SW 1271 (cell line): Measurements from ENCODE around the gene IL10RB.

Experiments
- DNase-seq, 2 experiments: peaks; one replicate each; lab custom pipeline; 2025; lab: John Stamatoyannopoulos, UW

IL10RB gene

DNA sequence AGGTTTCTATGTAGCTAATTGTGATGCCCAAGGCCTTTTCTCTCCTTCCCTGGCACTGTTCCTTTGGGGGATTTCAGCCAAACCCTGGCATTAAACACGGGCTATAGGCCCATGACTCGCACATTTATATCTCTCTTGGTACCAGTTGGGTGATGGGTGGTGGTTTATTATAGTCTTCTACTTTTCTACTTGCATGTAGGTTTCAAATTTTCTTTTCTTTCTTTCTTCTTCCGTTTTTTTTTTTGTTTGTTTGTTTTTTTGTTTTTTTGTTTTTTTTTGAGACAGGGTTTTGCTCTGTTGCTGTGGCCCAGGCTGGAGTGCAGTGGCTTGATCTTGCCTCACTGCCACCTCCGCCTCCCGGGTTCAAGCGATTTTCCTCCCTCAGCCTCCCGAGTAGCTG, 1.1 kb downstream of the IL10RB start:
- DNase-seq: no peak

DNA sequence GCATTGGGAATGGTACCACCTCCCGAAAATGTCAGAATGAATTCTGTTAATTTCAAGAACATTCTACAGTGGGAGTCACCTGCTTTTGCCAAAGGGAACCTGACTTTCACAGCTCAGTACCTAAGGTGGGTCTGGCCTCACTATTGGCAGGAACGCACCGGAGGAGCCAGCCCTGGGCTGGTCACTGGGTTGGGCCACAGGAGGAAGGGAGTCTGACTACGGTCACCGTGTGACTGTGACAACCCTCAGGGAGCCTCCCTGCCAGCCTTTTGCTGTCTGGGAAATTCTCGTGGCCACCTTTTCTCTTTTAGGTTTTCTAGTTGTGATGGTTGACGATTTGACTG, 2.2 kb downstream of the IL10RB start:
- no peak for DNase-seq

DNA sequence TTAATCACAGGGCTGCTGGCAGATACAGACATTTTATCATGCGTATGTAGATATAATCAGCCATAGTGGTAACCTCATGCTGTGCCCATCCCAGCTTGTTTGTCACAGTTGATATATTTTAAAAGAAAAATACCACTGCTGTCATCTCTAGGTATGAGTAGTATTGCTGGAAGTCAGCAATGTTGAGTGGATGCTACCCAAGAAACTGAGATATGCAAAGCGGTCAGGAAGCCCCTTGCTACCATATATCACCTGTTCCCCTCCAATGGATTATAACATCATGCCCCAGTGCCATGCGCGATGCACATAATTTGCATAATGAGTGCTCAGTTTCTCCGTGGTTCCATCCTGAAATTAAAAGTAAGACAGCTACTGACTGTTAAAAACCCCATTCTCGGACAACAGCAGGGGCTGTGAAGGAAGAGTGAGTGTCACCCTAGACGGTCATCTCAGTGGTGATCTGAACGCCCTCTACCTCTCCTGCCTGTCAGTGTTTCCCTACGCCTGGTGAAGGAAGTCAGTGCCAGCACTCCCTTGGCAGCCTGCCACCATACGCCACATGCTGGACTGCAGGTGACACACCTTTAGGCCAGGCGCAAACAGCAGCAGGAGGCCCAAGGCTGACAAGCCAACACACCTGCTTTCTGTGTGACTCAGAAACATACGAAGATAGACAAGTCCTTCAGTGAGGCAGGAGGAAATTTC, 2.7 kb downstream of the IL10RB start:
- no peak for DNase-seq

DNA sequence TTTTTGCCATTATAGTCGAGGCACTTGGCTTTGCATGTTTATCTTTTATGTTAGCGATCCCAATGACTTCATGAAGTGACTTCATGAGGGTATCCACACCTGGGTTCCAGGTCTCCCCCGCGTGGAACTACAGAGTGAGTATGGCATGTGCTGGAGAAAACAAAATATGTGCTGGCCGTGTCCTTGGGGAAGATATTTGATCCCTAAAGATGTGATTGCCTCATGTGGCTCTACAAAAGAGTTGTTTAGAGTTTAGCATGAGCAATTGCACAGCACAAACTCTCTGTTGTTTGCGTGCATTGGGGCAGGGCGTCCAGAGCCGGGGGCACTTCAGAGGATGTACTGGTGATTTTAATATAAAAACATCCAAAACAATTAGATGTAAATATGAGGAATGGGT, 4.8 kb downstream of the IL10RB start:
- no peak for DNase-seq

DNA sequence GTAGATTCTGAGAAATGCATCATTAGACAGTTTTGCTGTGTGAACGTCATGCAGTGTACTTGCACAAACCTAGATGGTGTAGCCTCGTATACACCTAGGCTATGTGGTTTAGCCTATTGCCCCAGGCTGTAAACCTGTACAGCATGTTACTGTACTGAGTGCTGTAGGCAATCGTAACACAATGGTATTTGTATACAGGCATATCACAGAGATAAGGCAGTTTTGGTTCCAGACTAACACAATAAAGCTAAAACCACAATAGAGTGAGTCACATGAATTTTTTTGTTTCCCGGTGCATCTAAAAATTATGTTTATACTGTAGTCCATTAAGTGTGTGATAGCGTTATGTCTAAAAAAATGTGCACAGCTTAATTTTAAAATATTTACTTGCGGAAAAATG, 6.9 kb downstream of the IL10RB start:
- DNase-seq: no peak

DNA sequence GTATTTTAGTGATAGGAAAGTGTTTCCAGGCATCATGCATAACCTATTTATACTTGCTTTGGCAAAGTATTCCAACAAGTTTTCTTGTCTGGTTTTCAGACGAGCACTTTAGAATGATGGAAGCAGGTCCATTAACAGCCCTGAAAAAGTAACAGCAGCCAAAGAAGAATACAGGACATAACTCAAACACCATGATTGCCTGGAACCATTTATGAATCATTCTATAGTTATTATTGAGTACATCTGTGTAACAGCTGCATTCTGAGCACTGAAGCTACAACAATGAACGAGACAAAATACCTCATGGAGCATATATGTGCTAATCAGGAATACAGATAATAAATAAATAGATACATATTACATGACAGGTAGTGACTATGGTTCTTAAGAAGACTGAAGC, 12.6 kb downstream of the IL10RB start:
- DNase-seq: no peak

- no peak for DNase-seq
Measured at GRCh38 chr21:33279330-33279820, 13.2 kb downstream of the IL10RB start.

GRCh38 chr21:33281096-33281652, 15.0 kb downstream of the IL10RB start:
- DNase-seq: no peak

GRCh38 chr21:33283203-33283602, 17.0 kb downstream of the IL10RB start:
- DNase-seq: no peak

GRCh38 chr21:33286076-33286475, 19.9 kb downstream of the IL10RB start:
- DNase-seq: no peak

DNA sequence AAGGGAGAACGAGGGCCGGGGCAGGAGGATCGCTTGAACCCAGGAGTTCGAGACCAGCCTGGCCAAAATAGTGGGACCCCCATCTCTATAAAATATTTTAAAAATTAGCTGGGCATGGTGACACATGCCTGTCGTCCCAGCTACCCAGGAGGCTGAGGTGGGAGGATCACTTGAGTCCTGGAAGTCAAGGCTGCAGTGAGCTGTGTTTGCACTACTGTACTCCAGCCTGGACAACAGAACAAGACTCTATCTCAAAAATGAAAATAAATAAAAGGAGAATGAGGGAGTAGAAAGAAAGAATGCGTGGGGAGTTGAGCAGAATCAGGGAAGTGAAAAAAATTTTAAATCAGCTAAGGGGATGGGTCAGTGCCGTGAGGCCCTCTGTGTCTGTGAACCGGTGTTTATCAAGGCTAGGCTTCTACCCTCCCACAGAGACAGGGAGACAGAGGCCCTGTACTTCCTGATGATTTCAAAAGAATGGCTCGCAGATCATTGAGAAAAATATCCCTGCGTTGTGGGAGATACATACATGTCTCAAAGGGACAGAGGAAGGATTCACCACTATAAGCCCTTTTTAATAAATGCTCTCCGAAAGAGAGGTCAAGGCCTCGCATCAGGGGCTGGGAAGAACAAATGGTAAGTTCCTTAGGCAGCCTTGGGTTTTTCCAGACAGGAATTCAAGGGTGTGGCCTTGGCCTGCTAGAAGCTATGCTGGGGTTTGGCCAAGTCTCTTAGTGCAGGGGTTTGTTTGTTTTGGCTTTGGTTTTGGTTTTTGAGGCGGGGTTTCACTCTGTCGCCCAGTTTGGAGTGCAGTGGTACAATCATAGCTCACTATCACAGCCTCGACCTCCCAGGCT, 20.7 kb downstream of the IL10RB start:
- DNase-seq: no peak

DNA sequence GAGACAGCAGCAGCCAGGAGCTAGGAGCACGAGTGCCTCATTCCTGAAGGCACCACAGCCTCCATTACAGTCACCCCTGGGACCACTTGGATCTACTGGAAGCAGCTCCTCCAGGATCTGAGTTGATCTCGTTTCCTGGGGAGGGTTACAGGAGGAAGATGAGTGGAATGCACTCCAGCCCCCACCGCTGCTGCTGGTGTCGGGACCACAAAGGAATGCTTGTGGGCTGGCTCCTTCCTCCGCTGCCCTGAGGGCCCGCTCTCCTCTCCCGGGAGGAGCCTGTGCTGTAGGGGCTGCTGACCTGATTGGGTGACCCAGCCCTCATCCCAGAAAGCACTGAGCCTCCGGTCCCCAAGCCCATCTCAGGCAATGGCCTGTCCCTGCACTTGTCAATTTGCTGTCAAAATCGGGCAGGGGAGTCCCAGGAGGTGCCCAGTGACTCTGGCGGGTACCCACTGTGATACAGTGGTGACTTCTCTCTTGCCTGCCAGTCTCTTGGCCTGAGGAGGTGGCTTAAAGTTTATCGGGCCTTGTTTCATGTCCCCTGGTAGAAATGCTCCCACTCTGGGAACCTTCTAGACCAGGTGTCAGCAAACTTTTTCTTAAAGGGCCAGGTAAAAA, 23.1 kb downstream of the IL10RB start:
- no peak for DNase-seq

DNA sequence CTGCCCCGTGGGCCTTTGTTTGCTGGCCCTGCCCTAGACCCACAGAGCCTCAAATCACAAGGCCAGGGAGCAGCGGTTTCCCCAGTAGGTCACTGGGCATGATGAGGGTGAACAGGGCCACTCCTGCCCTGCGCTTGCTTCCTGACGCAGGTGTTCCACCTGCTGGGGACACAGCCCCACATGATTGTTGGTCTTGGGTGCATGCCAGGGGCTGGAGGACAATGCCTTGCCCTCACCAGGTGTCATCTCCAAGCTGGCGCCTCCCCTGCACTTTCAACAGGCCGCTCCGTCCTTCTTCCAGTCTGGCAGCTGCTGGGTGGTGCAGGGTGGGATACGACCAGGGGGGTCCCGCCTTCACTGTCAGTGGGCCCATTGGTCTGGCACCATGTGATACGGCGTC, 24.3 kb downstream of the IL10RB start:
- DNase-seq: no peak

DNA sequence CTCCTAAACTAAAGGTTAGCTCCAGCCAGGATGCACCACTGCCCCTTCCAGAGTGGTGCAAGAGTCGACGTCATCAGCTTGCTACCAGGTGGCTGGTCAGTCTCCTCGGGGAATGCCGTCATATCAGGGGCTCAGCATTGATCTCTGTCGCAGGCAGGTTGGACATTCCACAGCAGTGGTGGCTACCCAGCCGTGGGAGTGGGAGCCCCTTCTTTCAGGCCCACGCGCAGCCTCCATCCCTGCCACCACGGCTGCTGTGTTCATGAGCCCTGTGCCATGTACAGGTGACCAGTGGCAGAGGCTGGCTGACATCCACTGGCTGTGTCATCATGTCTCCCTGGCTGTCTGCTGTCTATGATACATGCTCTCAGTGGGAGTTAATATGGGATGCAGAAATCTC, 25.5 kb downstream of the IL10RB start:
- no peak for DNase-seq

DNA sequence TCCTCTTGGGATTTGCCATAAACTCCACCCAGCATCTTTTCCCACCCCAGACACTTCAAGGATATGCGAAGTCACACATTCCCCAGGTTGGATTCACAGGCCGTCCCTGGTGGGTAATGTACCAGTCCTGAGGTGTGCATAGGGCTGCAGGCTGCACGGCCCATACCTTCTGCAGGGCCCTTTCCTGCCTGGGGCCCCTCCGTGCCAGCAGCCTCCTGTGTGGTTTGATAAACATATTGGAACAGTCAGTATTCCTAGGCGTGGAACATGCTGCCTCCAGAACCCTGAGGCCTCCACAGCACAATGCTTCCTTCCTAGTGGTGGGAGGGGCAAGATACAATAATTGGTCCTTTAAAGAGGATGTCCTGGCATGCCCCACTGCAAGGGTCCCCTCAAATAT, 26.6 kb downstream of the IL10RB start:
- no peak for DNase-seq

- no peak for DNase-seq
Measured at GRCh38 chr21:33293136-33293535, 27.0 kb downstream of the IL10RB start.

- DNase-seq: no peak
Measured at GRCh38 chr21:33293811-33294216, 27.6 kb downstream of the IL10RB start.

- no peak for DNase-seq
Measured at GRCh38 chr21:33296156-33296555, 30.0 kb downstream of the IL10RB start.

DNA sequence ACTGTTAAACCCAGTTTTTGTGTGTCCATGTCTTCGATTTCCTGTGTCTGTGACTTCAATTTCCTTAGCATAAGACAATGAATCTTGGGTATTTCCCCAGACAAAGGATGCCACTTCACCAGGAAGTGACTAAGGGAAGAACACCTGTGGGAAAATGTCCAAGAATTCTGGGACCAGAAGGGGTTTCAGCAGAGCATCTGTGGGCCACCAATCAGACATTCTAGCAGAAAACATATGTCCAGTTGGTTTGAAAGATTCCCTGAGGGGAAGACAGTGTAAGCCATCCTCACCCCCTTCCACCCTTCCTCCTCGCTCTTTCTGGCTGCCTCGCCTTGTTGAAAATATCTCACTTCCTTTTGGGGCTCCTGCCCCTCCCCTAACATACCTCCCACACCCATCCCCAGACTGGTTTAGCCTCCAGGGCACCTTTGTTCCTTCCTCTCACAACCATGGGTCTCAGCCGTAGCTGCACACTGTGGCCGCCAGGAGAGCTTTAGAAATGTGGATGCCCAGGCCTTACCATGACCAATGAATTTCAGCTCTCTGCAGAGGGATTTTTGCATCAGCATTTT, 33.1 kb downstream of the IL10RB start:
- no peak for DNase-seq

GRCh38 chr21:33300701-33301631, 34.8 kb downstream of the IL10RB start:
- no peak for DNase-seq

DNA sequence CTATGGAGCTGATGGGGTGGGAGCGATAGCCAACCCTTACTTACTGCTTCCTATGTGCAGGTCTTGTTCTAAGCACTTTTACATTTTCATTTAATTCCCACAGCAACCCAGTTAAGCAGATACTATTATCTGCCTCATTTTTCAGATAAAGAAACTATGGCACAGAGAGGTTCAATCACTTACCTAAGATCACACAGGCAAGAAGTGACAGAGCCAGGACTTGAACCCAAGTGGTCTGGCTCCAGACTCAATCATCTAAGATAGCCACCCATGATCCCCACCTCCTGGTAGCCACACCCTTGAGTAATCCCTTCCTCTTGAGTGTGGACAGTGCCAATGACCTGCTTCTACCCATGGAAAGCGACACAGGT, 35.5 kb downstream of the IL10RB start:
- DNase-seq: no peak
